Left cardiac atrium (tissue), 4 donors: ENCODE results near the gene PRDM15. TPM values are rescaled to one million over a fixed set of nuclear protein-coding genes. Genes with fewer than 3 reads are reported as not detected.

Source experiments
- ATAC-seq, 2 donors: fragments of 200-7000 bp; cut with Tn5 transposase; one replicate each; pipeline ENCODE4 v1.9.1; 2020; ENCODE audit warnings: mild to moderate bottlenecking in 2 of 2, moderate library complexity in 2 of 2
- DNase-seq: peaks from one replicate; pipeline ENCODE4 v3.0.0-alpha.2; 2020
- intact Hi-C, 2 donors: fragments of 100-400 bp; cut with DNase I; formaldehyde crosslinking; loops; one replicate each; pipeline versions ENCODE4 v1.14.1 to v1.15.1; 2022 to 2023
- total RNA-seq, 2 donors: library from RNA; stranded (reverse); fragmentation: NEBNext Ultra II Directional; extraction: Animal tissue kit (Norgen Biotek cat#: 25700); gene quantifications; one replicate each; pipeline ENCODE4 v1.2.1, GENCODE V29; 2021
- donor health status: DM: no; HTN: yes; CAD: no.
- donor health status: DM: no; HTN: yes; CAD: no; lungs with severe emphysema.
- donor health status: DM: yes; HTN: yes; CAD: no.
- donor health status: Dilated cardiomyopathy.

PRDM15 gene
- total RNA-seq, 2 donors from 2014 or later = 6.5 TPM

GRCh38 chr21:41751611-41752011 is 127.5 kb downstream of the PRDM15 start:
- ATAC-seq (peak in 1 of 2 donors; percentile 19), DNase-seq (no peak)
- intact Hi-C loops = no loop called here

DNA sequence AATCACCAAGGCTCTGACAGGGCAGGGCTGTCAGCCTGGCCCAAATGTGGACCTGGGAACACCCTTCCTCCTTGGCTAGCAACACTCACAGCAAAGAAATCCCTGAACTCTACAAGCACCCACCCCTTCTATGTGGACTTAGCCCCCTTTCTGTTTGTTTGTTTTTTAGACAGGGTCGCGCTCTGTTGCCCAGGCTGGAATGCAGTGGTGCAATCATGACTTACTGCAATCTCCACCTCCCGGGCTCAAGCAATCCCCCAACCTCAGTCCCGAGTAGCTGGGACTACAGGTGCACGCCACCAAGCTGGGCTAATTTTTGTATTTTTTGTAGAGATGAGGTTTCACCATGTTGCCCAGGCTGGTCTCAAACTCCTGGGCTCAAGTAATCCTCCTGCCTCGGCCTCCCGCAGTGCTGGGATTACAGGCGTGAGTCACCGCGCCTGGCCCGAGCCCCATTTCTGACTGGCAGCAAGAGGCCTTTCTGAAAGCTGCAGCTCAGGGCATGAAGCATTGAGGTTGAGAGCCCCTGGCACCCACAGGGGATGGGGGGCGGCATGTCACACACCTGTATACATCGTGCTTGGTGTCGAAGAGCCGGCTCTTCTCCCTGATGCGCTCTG is 128.5 kb downstream of the PRDM15 start:
- DNase-seq (no peak), ATAC-seq (no peak)
- intact Hi-C loops = no loop called here

GRCh38 chr21:41750051-41750450 is 129.1 kb downstream of the PRDM15 start:
- intact Hi-C loops = no loop called here
- DNase-seq = no peak

DNA sequence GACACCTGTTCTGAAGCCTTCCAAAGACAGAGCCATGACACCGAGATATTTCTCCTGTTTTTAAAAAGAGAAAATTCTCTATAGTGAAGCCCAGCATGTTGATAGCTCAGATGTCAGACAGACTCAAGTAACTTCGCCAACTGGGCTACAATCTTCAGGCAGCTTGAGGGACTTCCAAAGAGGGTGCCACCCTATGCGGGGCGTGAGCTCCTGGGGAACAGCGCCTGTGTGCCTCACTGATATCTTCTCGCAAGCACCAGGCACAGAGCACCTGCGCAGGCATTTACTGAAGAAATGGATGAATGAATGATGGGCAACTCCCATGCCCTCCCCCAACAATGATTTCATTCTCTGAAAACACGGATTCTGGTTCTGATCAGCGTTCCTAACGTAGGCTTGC is 129.9 kb downstream of the PRDM15 start:
- DNase-seq = no peak
- intact Hi-C loops = no loop called here

More at GRCh38 chr21:41750051-41750450, 129.1 kb downstream of the PRDM15 start:
- no peak for ATAC-seq

More for the DNA sequence above, 129.9 kb downstream of the PRDM15 start:
- ATAC-seq = no peak

Other genes with a start within 250 kb of the PRDM15 start
- 1 to 10 TPM; 2.7 to 3.0 TPM for gene RIPK4, start 112.3 kb downstream of the PRDM15 start, total RNA-seq
- gene C2CD2, start 74.7 kb upstream of the PRDM15 start, total RNA-seq = 10 to 100 TPM; 16.2 to 17.1 TPM
- 10 to 100 TPM in 1 of 2 donors, 1 to 10 TPM in 1; 5.7 to 14.7 TPM for gene ZBTB21, start 131.0 kb upstream of the PRDM15 start, total RNA-seq
- not detected for gene UMODL1, start 192.0 kb upstream of the PRDM15 start, total RNA-seq